ENCODE results near the gene NPAS2. TPM values are rescaled to one million over a fixed set of nuclear protein-coding genes. Genes with fewer than 3 reads are reported as not detected.

NPAS2 gene
- total and polyA plus RNA-seq, 2 of the 8 experiments (the other 6 are each of a cell fraction or from before 2014, with no cell fraction given), result 1.8 to 1.9 TPM

GRCh38 chr2:100969998-100970397, 150.1 kb downstream of the NPAS2 start (continued):
- TF ChIP-seq ZNF274 (IDR thresholded peaks at IDR 0.05; ENCODE audit: borderline replicate concordance, extremely low read depth, low read length) (no peak), PHF8 (conservative IDR thresholded peaks at IDR 0.05; ENCODE audit: low read depth, low read length) (no peak), KDM1A (IDR thresholded peaks at IDR 0.05; ENCODE audit: borderline replicate concordance, low read length) (no peak), SP4 (IDR thresholded peaks at IDR 0.05; ENCODE audit: low read length) (no peak)

All from H1 (cell line).